ENCODE results near the gene CAMK4.
A peak's percentile ranks its signal among the peaks of the same experiment; 100 is the strongest.

CAMK4 gene

GRCh38 chr5:111227801-111228200 is 3.6 kb downstream of the CAMK4 start:
- no peak for TF ChIP-seq CTCF (conservative IDR thresholded peaks at IDR 0.05; ENCODE audit: control insufficient read depth, insufficient read depth, low read depth, low read length)
- no peak overlapping the region for H3K4me3 ChIP-seq (ENCODE audit: control insufficient read depth, low read depth, low read length)
- peak; percentile 25 for DNase-seq (ENCODE audit: low read depth)

GRCh38 chr5:111228520-111229220 is 4.5 kb downstream of the CAMK4 start:
- H3K4me3 ChIP-seq (ENCODE audit: control insufficient read depth, low read depth, low read length) = no peak overlapping the region
- no peak for TF ChIP-seq CTCF (conservative IDR thresholded peaks at IDR 0.05; ENCODE audit: control insufficient read depth, insufficient read depth, low read depth, low read length)
- DNase-seq (ENCODE audit: low read depth) = no peak

GRCh38 chr5:111229221-111229835 is 5.1 kb downstream of the CAMK4 start:
- DNase-seq (ENCODE audit: low read depth) = no peak
- no peak overlapping the region for H3K4me3 ChIP-seq (ENCODE audit: control insufficient read depth, low read depth, low read length)
- no peak for TF ChIP-seq CTCF (conservative IDR thresholded peaks at IDR 0.05; ENCODE audit: control insufficient read depth, insufficient read depth, low read depth, low read length)

GRCh38 chr5:111229871-111230810 is 6.0 kb downstream of the CAMK4 start:
- DNase-seq (ENCODE audit: low read depth) = no peak
- no peak overlapping the region for H3K4me3 ChIP-seq (ENCODE audit: control insufficient read depth, low read depth, low read length)
- no peak for TF ChIP-seq CTCF (conservative IDR thresholded peaks at IDR 0.05; ENCODE audit: control insufficient read depth, insufficient read depth, low read depth, low read length)

- DNase-seq (ENCODE audit: low read depth) = no peak
- no peak for TF ChIP-seq CTCF (conservative IDR thresholded peaks at IDR 0.05; ENCODE audit: control insufficient read depth, insufficient read depth, low read depth, low read length)
- H3K4me3 ChIP-seq (ENCODE audit: control insufficient read depth, low read depth, low read length) = no peak overlapping the region
Measured at GRCh38 chr5:111231119-111231518, 6.9 kb downstream of the CAMK4 start.

GRCh38 chr5:111232311-111233051 is 8.3 kb downstream of the CAMK4 start:
- no peak for DNase-seq (ENCODE audit: low read depth)
- no peak for TF ChIP-seq CTCF (conservative IDR thresholded peaks at IDR 0.05; ENCODE audit: control insufficient read depth, insufficient read depth, low read depth, low read length)
- no peak overlapping the region for H3K4me3 ChIP-seq (ENCODE audit: control insufficient read depth, low read depth, low read length)

All from fibroblast of mammary gland (primary cell).